Occipital lobe (tissue), 2 donors: Measurements from ENCODE around the gene CYP11A1. TPM values are rescaled to one million over a fixed set of nuclear protein-coding genes. Genes with fewer than 3 reads are reported as not detected.
"Not testable (repeated sequence)": the region's sequence is repeated elsewhere in the genome, so short reads cannot be mapped to it uniquely, and the experiment has no call there.

Source experiments
- DNase-seq: peaks from one replicate; lab custom pipeline; 2025; lab: John Stamatoyannopoulos, UW
- total RNA-seq: library from RNA; depleted of rRNA; stranded (reverse); fragments of >200 nt; gene quantifications from one replicate; pipeline ENCODE4 v1.2.3, GENCODE V29; 2014

CYP11A1 gene
- total RNA-seq, 1 donor from 2014 or later: not detected

- no peak for DNase-seq
Measured at GRCh38 chr15:74376226-74376625, 8.8 kb upstream of the CYP11A1 start.

DNA sequence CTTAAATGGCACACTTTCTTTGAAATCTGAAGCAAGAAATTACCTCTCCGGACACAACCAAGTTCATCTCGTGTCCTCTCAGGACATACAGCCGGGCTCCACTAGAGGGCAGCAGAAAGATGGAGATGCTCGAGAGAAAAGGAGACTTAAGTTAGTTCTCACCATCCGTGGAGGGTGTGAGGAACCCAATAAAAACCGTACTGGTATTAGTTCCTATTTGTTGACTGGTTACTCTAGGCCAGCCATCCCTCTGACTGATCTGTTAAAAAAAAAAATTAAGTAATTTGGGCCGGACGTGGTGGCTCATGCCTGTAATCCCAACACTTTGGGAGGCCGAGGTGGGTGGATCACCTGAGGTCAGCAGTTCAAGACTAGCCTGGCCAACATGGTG lies 7.9 kb upstream of the CYP11A1 start:
- peak; percentile 63 for DNase-seq

DNA sequence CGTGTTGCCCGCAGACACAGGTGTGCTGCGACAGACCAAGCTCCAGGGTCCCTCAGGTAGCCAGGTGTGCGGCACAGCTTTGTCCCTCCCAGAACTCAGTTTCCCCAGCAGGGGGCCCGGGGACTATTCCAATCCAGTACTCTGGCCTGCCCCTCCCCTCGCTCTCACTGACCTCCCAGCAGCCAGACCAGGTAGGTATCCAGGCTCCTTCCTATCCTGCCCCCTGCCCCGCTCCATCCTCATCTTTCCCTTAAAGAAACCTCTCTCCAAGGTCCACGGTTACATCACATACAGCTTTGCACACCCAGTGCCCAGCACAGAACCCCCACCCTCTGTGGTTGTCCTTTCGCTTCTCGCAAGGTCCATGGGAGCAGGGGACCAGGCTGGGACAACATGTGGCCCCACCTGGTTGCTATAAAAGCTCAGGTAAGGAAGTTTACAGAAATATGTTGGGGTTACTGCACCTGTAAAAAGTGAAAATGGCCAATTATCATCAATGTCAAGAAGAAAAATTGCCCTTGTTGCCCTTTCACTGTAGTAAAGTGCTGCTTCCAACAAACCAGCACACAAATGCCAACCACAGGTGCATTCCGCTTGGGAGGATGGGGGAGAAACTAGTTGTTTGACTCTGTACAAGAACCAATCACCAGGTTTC lies 7.3 kb upstream of the CYP11A1 start:
- no peak for DNase-seq

DNA sequence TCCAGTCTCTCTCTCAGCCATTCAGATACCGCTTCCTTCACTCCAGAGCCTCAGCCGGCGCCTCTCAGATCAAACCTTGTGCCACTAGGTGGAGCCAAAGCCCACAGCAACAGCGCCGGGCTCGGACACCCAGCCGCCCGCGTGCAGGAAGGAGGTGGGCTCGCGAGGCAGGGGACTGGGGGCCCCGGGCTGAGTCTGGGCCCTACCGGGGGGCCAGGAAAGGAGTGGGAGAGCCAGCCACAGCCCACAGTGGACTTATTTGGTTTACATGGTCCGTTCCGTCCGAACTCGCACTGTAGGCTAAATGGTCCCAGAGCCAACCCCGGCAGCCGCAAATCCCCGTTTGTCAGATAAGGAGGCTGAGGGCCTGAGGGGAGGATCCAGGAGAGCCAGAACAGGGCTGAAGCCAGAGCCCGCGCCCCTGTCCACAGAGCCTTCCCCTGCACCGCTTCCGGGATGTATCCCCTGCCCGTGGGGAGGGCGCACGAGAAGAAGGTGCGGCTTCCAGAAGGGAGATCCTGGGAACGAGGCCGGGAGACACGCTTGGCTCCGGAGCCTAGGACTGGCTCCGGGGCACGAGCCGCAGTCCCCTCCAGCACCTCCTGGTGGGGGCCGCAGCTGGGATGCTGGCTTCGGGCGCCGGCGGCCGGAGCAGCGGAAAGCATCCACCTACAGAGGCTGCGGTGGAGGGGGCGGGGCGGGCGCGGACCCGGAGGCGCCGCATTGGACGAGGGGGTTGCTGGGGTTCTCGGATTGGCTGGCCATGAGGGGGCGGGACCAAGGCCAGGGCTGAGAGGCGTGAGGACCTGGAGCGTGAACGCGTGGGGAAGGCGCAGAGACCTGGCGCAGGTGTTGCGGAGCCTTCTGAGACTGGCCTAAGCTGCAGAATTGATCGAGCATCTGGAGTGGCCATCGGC lies 6.5 kb upstream of the CYP11A1 start:
- peak; percentile 87 for DNase-seq

- DNase-seq: no peak
Measured at GRCh38 chr15:74373056-74373650, 5.7 kb upstream of the CYP11A1 start.

DNA sequence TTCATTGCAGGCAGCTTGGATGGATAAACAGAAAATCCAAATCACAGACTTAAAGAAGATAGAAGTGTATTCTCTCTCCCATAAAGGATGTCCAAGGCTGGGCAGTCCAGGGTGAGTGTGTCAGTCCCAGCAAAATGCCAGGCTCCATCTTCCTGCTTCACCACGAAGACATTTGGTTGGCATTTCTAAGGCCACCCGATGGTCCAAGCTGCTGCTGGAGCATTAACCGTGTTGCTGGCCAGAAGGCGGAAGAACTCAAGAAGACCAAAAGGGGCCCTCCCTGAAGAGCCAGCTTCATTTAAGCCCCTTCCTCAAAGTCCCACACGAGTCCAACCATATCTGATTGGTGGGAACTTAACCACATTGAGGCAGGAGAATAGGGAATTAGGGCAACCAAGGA lies 3.0 kb upstream of the CYP11A1 start:
- no peak for DNase-seq

DNA sequence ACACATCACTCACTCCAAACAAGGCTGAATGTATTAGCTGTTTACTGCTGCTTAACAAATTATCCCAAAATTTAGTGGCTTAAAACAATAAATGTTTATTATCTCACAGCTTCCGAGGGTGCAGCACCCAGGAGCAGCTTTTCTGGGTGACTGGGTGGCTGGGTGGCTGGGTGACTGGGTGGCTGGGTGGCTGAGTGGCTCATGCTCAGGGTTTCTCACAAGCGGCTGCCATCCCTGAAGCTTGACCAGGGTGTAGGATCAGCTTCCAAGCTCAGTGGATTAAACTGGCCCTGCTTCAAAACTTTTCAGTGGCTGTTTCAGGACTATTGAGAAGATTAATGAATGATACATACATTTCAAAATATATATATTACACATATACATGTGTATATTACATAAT lies 2.3 kb upstream of the CYP11A1 start:
- DNase-seq: no peak

DNA sequence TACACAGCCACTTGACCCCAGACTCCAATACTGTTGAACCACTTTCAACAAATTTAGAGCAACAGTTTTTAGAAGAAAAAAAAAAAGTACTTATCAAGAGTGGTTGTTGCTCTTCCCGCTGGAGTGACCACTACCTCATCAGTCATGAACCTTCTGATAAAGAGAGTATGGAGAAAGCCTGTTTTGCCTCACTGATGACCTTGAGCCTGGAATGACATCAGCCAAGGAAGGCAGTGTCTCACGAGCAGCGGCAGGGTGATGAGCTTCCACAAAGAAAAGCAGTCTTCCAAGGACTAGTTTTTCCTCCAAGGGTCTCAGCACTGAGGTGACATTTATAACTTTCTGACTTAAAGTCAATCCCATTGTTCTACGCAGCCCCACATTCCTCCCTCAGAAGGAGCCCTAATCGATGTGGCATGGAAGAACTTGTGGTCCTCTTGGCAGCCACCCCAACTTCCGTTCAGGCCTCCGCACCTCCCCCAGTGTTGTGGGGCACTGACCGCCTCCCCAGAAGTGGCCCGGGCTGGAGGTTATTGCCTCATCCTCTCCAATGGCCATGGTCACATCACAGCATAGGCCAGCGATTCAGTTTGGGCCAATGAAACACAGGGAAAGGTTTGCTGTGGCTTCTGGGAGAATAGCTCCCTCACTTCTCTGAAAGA lies 1.8 kb upstream of the CYP11A1 start:
- no peak for DNase-seq

DNA sequence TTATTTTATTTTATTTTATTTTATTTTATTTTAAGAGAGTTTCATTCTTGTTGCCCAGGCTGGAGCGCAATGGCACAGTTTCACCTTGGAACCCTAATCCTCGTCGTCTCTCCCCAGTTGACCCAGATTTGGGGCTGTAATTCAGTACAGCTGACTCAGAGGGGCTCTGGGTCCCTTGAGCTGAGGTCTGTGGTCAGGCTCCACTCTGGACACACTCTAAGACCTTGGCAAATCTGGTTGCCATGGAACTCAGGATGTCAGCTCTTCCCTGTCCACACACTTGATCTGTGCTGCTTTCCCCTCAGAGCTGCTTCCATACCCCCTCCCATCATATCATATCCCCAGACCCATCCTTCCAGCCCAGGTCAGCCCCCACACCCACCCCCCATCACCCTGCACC lies 675 bp upstream of the CYP11A1 start:
- no peak for DNase-seq

DNA sequence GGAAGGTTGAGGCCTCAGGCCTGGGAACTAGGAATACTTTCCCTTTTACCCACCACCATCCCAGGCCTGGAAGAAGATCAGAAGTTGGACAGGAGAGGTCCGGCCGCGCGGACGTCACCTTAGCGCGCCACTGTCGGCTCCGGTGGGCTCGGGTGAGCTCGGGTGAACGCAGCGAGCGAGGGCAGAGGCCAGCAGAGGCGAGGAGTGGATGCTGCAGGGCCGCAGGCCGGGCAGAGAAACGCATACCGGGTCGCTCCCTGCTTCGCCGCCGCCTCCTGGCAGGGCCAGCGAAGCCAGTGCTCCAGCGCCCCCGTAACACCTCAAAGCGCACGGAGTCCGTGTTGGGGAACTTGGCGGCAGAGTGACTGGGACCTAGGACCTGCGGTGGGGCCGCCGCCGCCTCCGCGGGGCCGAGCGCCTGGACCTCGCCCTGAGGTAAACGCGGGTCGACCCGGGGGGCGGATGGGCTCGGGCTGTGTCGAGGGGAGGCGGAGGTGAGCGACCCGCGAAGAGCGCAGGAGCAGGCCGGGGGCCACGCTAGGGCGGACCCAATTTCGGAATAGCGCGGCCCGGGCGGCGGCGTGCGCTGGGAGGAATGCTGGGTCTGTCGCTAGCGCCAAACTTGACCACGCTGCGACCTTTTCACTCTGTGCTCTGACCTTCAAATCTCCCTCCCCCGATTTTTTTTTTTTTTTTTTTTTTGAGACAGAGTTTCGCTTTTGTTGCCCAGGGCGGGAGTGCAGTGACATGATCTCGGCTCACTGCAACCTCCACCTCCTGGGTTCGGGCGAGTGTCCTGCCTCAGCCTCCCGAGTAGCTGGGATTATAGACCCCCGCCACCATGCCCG lies 1.6 kb downstream of the CYP11A1 start:
- DNase-seq: no peak

- DNase-seq: no peak
Measured at GRCh38 chr15:74364936-74365597, 2.4 kb downstream of the CYP11A1 start.

GRCh38 chr15:74362482-74362881 lies 5.0 kb downstream of the CYP11A1 start:
- no peak for DNase-seq

- not testable (repeated sequence) for DNase-seq
Measured at GRCh38 chr15:74360855-74361254, 6.6 kb downstream of the CYP11A1 start.

- not testable (repeated sequence) for DNase-seq
Measured at GRCh38 chr15:74359376-74359775, 8.1 kb downstream of the CYP11A1 start.

DNA sequence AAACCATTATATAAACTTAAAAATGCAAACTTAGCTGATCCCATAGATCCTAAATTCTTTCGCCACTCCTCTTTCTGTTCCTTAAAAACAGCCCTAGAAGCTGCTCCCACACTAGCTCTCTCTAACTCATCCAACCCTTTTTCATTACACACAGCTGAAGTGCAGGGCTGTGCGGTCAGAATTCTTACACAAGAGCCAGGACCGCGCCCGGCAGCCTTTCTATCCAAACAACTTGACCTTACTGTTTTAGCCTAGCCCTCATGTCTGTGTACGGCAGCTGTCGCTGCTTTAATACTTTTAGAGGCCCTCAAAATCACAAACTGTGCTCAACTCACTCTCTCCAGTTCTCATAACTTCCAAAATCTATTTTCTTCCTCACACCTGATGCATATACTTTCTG lies 9.9 kb downstream of the CYP11A1 start:
- not testable (repeated sequence) for DNase-seq

GRCh38 chr15:74356050-74356449 lies 11.4 kb downstream of the CYP11A1 start:
- DNase-seq: not testable (repeated sequence)

GRCh38 chr15:74353992-74354391 lies 13.5 kb downstream of the CYP11A1 start:
- DNase-seq: not testable (repeated sequence)

DNA sequence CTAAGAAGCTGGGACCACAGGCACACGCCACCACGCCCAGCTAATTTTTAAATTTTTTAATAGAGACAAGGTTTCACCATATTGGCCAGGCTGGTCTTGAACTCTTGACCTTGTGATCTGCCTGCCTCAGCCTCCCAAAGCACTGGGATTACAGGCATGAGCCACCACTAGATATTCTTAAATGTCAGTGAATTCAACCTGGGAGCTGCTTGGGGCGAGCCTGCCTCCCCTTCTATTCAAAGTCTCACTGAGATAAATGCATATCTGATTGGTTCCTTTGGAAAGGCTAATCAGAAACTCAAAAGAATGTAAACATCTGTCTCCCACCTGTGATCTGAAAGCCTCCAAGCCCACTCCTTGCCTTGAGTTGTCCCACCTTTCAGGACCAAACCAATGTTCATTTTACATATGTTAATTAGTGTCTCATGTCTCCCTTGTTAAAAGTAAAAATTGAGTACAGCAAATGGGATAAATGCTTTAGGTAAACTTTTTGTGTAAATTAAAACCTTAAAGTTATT lies 15.0 kb downstream of the CYP11A1 start:
- DNase-seq: no peak

- DNase-seq: no peak
Measured at GRCh38 chr15:74351670-74352069, 15.8 kb downstream of the CYP11A1 start.
